K562 (cell line): Measurements from ENCODE around the gene GAD1. TPM values are rescaled to one million over a fixed set of nuclear protein-coding genes. Genes with fewer than 3 reads are reported as not detected.

Experiments used
- C11orf30 ChIP-seq: fragments of 450-650 bp; IDR thresholded peaks from 2 replicates; pipeline ENCODE4 v1.6.1; 2016; ENCODE audit warnings: low read depth, mild to moderate bottlenecking
- DPF2 ChIP-seq: fragments of 450-650 bp; IDR thresholded peaks from 2 replicates; pipeline ENCODE4 v1.6.1; 2016
- E2F1 ChIP-seq: sonication (generic); formaldehyde crosslinking; IDR thresholded peaks from 2 replicates; pipeline ENCODE4 v1.8.1; 2023; ENCODE audit warnings: mild to moderate bottlenecking, missing genetic modification reagents, moderate library complexity
- GABPB2 ChIP-seq: fragments of 250-450 bp; sonication (Bioruptor Pico); conservative IDR thresholded peaks from 2 replicates; pipeline ENCODE4 v1.5.1; 2021; ENCODE audit warnings: mild to moderate bottlenecking
- MAFK ChIP-seq: IDR thresholded peaks from 2 replicates; pipeline ENCODE4 v1.6.1; 2011; ENCODE audit warnings: low read length, improper control_type of control experiment
- MBD2 ChIP-seq: sonication (generic); IDR thresholded peaks from 2 replicates; pipeline ENCODE4 v1.6.1; 2016; ENCODE audit warnings: low read depth, borderline replicate concordance
- NFE2 ChIP-seq: IDR thresholded peaks from 2 replicates; pipeline ENCODE4 v1.6.1; 2014; ENCODE audit warnings: antibody characterized with exemption, low read depth
- NR2C1 ChIP-seq, 2 experiments: fragments of 450-650 bp; IDR thresholded peaks; 2 replicates each; pipeline ENCODE4 v1.6.1; 2017; ENCODE audit warnings: mild to moderate bottlenecking in 2 of 2, antibody characterized with exemption in 1 of 2, inconsistent platforms in 1 of 2, missing compliant biosample characterization in 1 of 2, missing genetic modification characterization in 1 of 2
- PHB ChIP-seq: fragments of 250-450 bp; sonication (Bioruptor Pico); IDR thresholded peaks from 2 replicates; pipeline ENCODE4 v1.5.0; 2021
- POU5F1 ChIP-seq: fragments of 150-350 bp; IDR thresholded peaks from 2 replicates; pipeline ENCODE4 v1.6.1; 2014; ENCODE audit warnings: borderline replicate concordance, low read length, low read depth, mild to moderate bottlenecking; ENCODE audit not compliant: partially characterized antibody
- PRDM10 ChIP-seq: fragments of 450-650 bp; IDR thresholded peaks from 2 replicates; pipeline ENCODE4 v1.6.1; 2018; ENCODE audit not compliant: partially characterized antibody
- RAD51 ChIP-seq: fragments of 450-650 bp; IDR thresholded peaks from 2 replicates; pipeline ENCODE4 v1.7.1; 2016; ENCODE audit warnings: low read depth, mild to moderate bottlenecking, borderline replicate concordance
- RBM15 ChIP-seq: fragments of 200-400 bp; formaldehyde crosslinking; IDR thresholded peaks from 2 replicates; pipeline ENCODE4 v1.6.1; 2018; ENCODE audit warnings: mild to moderate bottlenecking, low read length, moderate library complexity; ENCODE audit not compliant: insufficient read depth
- RBM39 ChIP-seq: fragments of 200-400 bp; formaldehyde crosslinking; optimal IDR thresholded peaks from 2 replicates; pipeline ENCODE3; 2018; ENCODE audit warnings: low read depth, low read length
- SMC3 ChIP-seq: conservative IDR thresholded peaks from 2 replicates; pipeline ENCODE4 v1.6.1; 2011; ENCODE audit warnings: low read depth, low read length, improper control_type of control experiment; ENCODE audit not compliant: insufficient read depth
- USF1 ChIP-seq: sonication (generic); formaldehyde crosslinking; IDR thresholded peaks from 2 replicates; pipeline ENCODE4 v1.9.0; 2022; ENCODE audit warnings: mild to moderate bottlenecking, missing genetic modification reagents
- ZNF212 ChIP-seq: fragments of 450-650 bp; formaldehyde crosslinking; IDR thresholded peaks from 2 replicates; pipeline ENCODE4 v1.4.0; 2020; ENCODE audit warnings: mild to moderate bottlenecking
- polyA plus RNA-seq, 8 experiments: library from polyadenylated mRNA; depleted of rRNA in 4 of 8; stranded (reverse) in 5 of 8; unstranded in 3 of 8; fragments of >200 nt; fragmentation: Nextera tagmentation in 2 of 8; fragmentation: Illumina TruSeq in 1 of 8; extraction: Ambion mirVana in 2 of 8; extraction: Trizol in 1 of 8; gene quantifications; 2 replicates each; pipeline versions ENCODE4 v1.2.1 to v1.2.3, GENCODE V29; 2011 to 2014; ENCODE audit warnings: inconsistent platforms in 1 of 8, missing spikeins in 1 of 8
- total RNA-seq, 7 experiments: library from RNA; depleted of rRNA in 6 of 7; stranded (reverse); fragments of >200 nt in 6 of 7; fragmentation: Illumina TruSeq in 2 of 7; extraction: Trizol in 2 of 7; gene quantifications; 2 replicates each; pipeline versions ENCODE4 v1.2.1 to v1.2.3, GENCODE V29; 2011 to 2021; ENCODE audit warnings: low replicate concordance in 1 of 7
- TF ChIP-seq, protein P1 (sequence below): sonication (generic); formaldehyde crosslinking; IDR thresholded peaks from 2 replicates; pipeline ENCODE4 v1.8.1; 2023; ENCODE audit warnings: mild to moderate bottlenecking, missing genetic modification reagents
- TF ChIP-seq, protein P2 (sequence below): sonication (generic); formaldehyde crosslinking; IDR thresholded peaks from 2 replicates; pipeline ENCODE4 v1.8.0; 2022; ENCODE audit warnings: missing genetic modification reagents, mild to moderate bottlenecking, borderline replicate concordance

The GAD1 gene
- total and polyA plus RNA-seq, 9 of the 15 experiments (the other 6 are each of a cell fraction or from before 2014, with no cell fraction given) = 2.7 to 29.1 (median 15.7) TPM

DNA sequence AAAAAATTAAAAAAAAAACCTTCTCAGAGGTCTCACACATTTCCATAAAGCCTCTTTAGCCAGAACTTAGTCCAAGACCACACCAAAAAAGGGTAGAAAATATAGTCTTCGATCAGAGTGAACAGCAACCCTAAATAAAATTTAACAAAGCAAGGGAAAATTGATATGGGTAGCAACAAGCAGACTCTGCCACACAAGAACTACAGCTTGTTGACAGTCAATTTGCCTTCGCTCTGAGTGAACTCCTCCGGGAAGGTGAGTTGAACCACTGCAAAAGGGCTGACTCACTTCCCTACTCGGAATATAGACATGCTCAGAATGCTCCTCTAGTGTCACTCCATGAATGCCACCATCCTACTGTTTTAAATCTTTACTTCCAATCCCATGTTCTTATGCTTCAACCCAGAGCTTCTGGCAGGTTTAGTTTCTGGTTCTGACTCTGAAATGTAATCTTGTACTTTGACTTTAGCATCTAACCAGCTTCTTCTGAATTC, 24.1 kb downstream of the GAD1 start (continued):
- TF ChIP-seq NFE2 (peak; percentile 86), DPF2 (no peak), E2F1 (CRISPR knock-in tag) (no peak), RBM39 (no peak), GABPB2 (CRISPR knock-in tag) (no peak), ZNF212 (CRISPR knock-in tag) (no peak), MBD2 (no peak), C11orf30 (peak; percentile 74), RAD51 (no peak), MAFK (peak; percentile 48; the same call in 1 of the 2 replicates), USF1 (CRISPR knock-in tag) (no peak), SMC3 (no peak), PHB (no peak), RBM15 (no peak), PRDM10 (peak; percentile 30), POU5F1 (no peak), NR2C1 (IDR thresholded peaks at IDR 0.05) (peak; percentile 36; the same call in 1 of the 2 replicates), NR2C1 (tag; IDR thresholded peaks at IDR 0.05) (no peak; the same call in 1 of the 2 replicates)
- TF ChIP-seq, protein P1, sequence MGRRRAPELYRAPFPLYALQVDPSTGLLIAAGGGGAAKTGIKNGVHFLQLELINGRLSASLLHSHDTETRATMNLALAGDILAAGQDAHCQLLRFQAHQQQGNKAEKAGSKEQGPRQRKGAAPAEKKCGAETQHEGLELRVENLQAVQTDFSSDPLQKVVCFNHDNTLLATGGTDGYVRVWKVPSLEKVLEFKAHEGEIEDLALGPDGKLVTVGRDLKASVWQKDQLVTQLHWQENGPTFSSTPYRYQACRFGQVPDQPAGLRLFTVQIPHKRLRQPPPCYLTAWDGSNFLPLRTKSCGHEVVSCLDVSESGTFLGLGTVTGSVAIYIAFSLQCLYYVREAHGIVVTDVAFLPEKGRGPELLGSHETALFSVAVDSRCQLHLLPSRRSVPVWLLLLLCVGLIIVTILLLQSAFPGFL (CRISPR knock-in tag) = no peak
- TF ChIP-seq, protein P2, sequence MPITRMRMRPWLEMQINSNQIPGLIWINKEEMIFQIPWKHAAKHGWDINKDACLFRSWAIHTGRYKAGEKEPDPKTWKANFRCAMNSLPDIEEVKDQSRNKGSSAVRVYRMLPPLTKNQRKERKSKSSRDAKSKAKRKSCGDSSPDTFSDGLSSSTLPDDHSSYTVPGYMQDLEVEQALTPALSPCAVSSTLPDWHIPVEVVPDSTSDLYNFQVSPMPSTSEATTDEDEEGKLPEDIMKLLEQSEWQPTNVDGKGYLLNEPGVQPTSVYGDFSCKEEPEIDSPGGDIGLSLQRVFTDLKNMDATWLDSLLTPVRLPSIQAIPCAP (CRISPR knock-in tag) = no peak
